Measurements from ENCODE around the gene XYLT1. TPM values are rescaled to one million over a fixed set of nuclear protein-coding genes. Genes with fewer than 3 reads are reported as not detected.

The XYLT1 gene
- total and polyA plus RNA-seq, 9 of the 15 experiments (the other 6 are each of a cell fraction or from before 2014, with no cell fraction given) = 0.03 to 0.09 (median 0.08) TPM; not detected in 6

DNA sequence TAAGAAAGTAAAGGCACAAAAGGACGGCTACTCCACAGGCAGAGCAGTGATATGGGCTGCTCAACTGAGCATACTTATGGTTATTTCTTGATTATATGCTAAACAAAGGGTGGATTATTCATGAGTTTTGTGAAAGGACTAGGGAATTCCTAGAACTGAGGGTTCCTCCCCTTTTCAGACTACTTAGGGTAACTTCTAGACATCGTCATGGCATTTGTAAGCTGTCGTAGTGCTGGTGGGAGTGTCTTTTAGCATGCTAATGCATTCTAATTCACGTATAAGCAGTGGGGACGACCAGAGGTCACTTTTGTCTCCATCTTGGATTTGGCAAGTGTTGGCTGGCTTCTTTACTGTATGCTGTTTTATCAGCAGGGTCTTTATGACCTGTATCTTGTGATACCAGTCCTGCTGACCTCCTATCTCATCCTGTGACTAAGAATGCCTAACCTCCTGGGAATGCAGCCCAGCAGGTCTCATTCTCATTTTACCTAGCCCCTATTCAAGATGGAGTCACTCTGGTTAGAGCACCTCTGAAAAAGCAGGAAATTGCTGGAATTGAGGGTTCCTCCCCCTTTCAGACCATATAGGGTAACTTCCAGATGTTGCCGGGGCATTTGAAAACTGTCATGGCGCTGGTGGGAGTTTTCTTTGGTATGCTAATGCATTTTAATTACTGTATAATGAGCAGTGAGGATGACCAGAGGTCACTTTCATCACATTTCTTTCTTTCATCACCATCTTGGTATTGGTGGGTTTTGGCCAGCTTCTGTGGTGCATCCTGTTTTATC is 388.5 kb downstream of the XYLT1 start (continued):
- TF ChIP-seq MAZ (CRISPR knock-in tag; conservative IDR thresholded peaks at IDR 0.05 in 1 of 2, IDR thresholded peaks at IDR 0.05 in 1 of 2) (peak in 1 of 2 experiments; percentile 53; a peak in 2 of 4 replicates), SMARCE1 (IDR thresholded peaks at IDR 0.05) (no peak)

DNA sequence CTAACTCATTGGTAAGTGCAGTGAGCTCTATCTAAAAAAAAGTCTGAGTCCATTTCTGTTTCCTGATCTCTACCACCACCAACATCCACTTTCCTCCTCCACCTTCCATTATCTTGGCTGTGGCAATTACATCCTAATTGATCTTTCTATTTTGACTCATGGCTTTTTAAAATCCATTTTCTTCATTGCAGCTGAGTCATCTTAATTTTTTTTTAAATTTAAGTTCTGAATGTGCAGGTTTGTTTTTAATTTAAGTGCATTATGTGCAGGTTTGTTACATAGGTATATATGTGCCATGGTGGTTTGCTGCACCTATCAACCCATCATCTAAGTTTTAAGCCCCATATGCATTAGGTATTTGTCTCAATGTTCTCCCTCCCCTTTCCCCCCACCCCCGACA is 390.7 kb downstream of the XYLT1 start:
- no TSS peak for BruUV-seq (replicated peaks)
- Histone ChIP-seq H3K79me2 (ENCODE audit: control insufficient read depth, insufficient read depth, low read length) (no peaks in the 10 kb centered on the region; the same call in 2 of the 3 replicates), H2AFZ (ENCODE audit: low read depth, low read length) (no peak overlapping the region), H3K4me2 (ENCODE audit: insufficient read depth, low read length) (no peak overlapping the region), H3K27ac (ENCODE audit: extremely low read depth, low read depth, low read length) (no peak overlapping the region), H3K9me1 (ENCODE audit: control insufficient read depth, insufficient read depth, low read length) (no peaks in the 10 kb centered on the region), H4K20me1 (replicated peaks; ENCODE audit: control insufficient read depth, insufficient read depth, low read length) (peaks cover 24% of the 10 kb centered on the region; the same call in 1 of the 2 replicates), H3K4me3 (no peak overlapping the region), H3K9me3 (replicated peaks; ENCODE audit: control insufficient read depth, insufficient read depth, low read depth, low read length) (no peaks in the 10 kb centered on the region), H3K36me3 (ENCODE audit: control insufficient read depth, insufficient read depth, low read length) (no peaks in the 10 kb centered on the region), H3K4me1 (replicated peaks in 1 of 2; ENCODE audit: control insufficient read depth in 2 of 2, insufficient read depth in 2 of 2, low read length in 2 of 2) (peaks cover 0 to 22% of the 10 kb centered on the region in 2 experiments; a peak in 2 of 5 replicates), H3K27me3 (ENCODE audit: control insufficient read depth in 2 of 2, insufficient read depth in 2 of 2, low read length in 2 of 2) (no peaks in the 10 kb centered on the region), H3K9ac (ENCODE audit: insufficient read depth in 1 of 2, low read depth in 2 of 2, low read length in 2 of 2) (no peak overlapping the region)
- FAIRE-seq (no peak), ATAC-seq (no peak), DNase-seq (ENCODE audit: extremely low read depth in 1 of 4, low spot score in 3 of 4) (no peak)
- ChIA-PET POLR2A (no interaction called here), CTCF (ENCODE audit: low intra/inter-chr PET ratio) (no interaction called here)
- intact Hi-C loops (cut with micrococcal nuclease) (no loop called here), in situ Hi-C loops (cut with MboI) (no loop called here)
- no CpG with 5 or more reads among the region's 1 CpG for WGBS (ENCODE audit: insufficient coverage, low coverage, missing lambda C conversion rate)
- TF ChIP-seq ZNF316 (IDR thresholded peaks at IDR 0.05) = peak; percentile 64; the same call in 1 of the 2 replicates
- no peak for TF ChIP-seq SMARCE1 (IDR thresholded peaks at IDR 0.05)

Measured in K562 (cell line).